ENCODE measurements around the gene APH1A.
A peak's percentile ranks its signal among the peaks of the same experiment; 100 is the strongest.
"Not testable (repeated sequence)": the region's sequence is repeated elsewhere in the genome, so short reads cannot be mapped to it uniquely, and the experiment has no call there.

The APH1A gene

GRCh38 chr1:150268340-150268704, 494 bp downstream of the APH1A start:
- no peak for DNase-seq (ENCODE audit: low read depth)

- DNase-seq (ENCODE audit: low read depth) = no peak
These were observed 920 bp downstream of the APH1A start for GRCh38 chr1:150267896-150268295.

- DNase-seq (ENCODE audit: low read depth) = no peak
These were observed 5.3 kb downstream of the APH1A start for GRCh38 chr1:150263549-150263948.

- DNase-seq (ENCODE audit: low read depth) = no peak
These were observed 6.2 kb downstream of the APH1A start for GRCh38 chr1:150262388-150263320.

- no peak for DNase-seq (ENCODE audit: low read depth)
These were observed 7.4 kb downstream of the APH1A start for GRCh38 chr1:150261367-150261766.

- DNase-seq (ENCODE audit: low read depth) = no peak
These were observed 8.8 kb downstream of the APH1A start for GRCh38 chr1:150259758-150260669.

- DNase-seq (ENCODE audit: low read depth) = no peak
These were observed 9.6 kb downstream of the APH1A start for GRCh38 chr1:150259217-150259616.

- no peak for DNase-seq (ENCODE audit: low read depth)
These were observed 10.9 kb downstream of the APH1A start, which contains the start of gene CA14 for GRCh38 chr1:150257624-150258585. Gene CA14, plus strand, starts transcription at chr1:150257774. Its CDS starts 355 bp downstream, at chr1:150258129.

GRCh38 chr1:150256554-150257341, 12.1 kb downstream of the APH1A start:
- no peak for DNase-seq (ENCODE audit: low read depth)

GRCh38 chr1:150256198-150256553, 12.6 kb downstream of the APH1A start:
- DNase-seq (ENCODE audit: low read depth) = no peak

- DNase-seq (ENCODE audit: low read depth) = no peak
These were observed 18.9 kb downstream of the APH1A start for GRCh38 chr1:150249936-150250335.

GRCh38 chr1:150243003-150243402, 25.8 kb downstream of the APH1A start:
- DNase-seq (ENCODE audit: low read depth) = no peak

- no peak for DNase-seq (ENCODE audit: low read depth)
These were observed 31.1 kb downstream of the APH1A start for GRCh38 chr1:150237746-150238145.

GRCh38 chr1:150237176-150237575, 31.6 kb downstream of the APH1A start:
- not testable (repeated sequence) for DNase-seq (ENCODE audit: low read depth)

- no peak for DNase-seq (ENCODE audit: low read depth)
These were observed 32.2 kb downstream of the APH1A start for GRCh38 chr1:150236614-150237100.

- DNase-seq (ENCODE audit: low read depth) = peak; percentile 90
These were observed 32.8 kb downstream of the APH1A start, which contains the start of gene ANP32E for GRCh38 chr1:150235852-150236613. Gene ANP32E, minus strand, starts transcription at chr1:150236112. Its CDS starts 326 bp downstream, at chr1:150235786.

- DNase-seq (ENCODE audit: low read depth) = peak; percentile 18
These were observed 33.4 kb downstream of the APH1A start for GRCh38 chr1:150235294-150235851.

GRCh38 chr1:150234566-150235293, 34.1 kb downstream of the APH1A start:
- DNase-seq (ENCODE audit: low read depth) = peak; percentile 87

GRCh38 chr1:150234309-150234565, 34.6 kb downstream of the APH1A start:
- no peak for DNase-seq (ENCODE audit: low read depth)
